Measurements from ENCODE around the gene CDK5. TPM values are rescaled to one million over a fixed set of nuclear protein-coding genes. Genes with fewer than 3 reads are reported as not detected.

CDK5 gene
- total and polyA plus RNA-seq, 9 of the 15 experiments (the other 6 are each of a cell fraction or from before 2014, with no cell fraction given) = 3.2 to 38.0 (median 27.5) TPM

- peak; percentile 51; the same call in 1 of the 2 replicates for TF ChIP-seq SMARCC2 (IDR thresholded peaks at IDR 0.05; ENCODE audit: low read depth)
- TF ChIP-seq ARID3B (CRISPR knock-in tag; IDR thresholded peaks at IDR 0.05; ENCODE audit: borderline replicate concordance) = 0 out of 2 replicates have a peak, but pooled peaks have one; percentile 73
- no peak for TF ChIP-seq PTTG1 (tag; IDR thresholded peaks at IDR 0.05; ENCODE audit: low read depth)
- peak; percentile 97 for TF ChIP-seq ZNF644 (tag; IDR thresholded peaks at IDR 0.05; ENCODE audit: low read depth)
- TF ChIP-seq CBFB (CRISPR knock-in tag; IDR thresholded peaks at IDR 0.05) = peak; percentile 97
- TF ChIP-seq ERF (CRISPR knock-in tag; IDR thresholded peaks at IDR 0.05) = peak; percentile 67; the same call in 1 of the 2 replicates
- peak; percentile 15 for TF ChIP-seq ZFP36 (IDR thresholded peaks at IDR 0.05; ENCODE audit: low read depth, low read length, partially characterized antibody)
- no peak for TF ChIP-seq RBM17 (IDR thresholded peaks at IDR 0.05; ENCODE audit: borderline replicate concordance, low read depth, low read length)
- TF ChIP-seq SP2 (IDR thresholded peaks at IDR 0.05; ENCODE audit: extremely low read depth, low read depth, low read length, poor library complexity, severe bottlenecking) = no peak
- TF ChIP-seq ZFX (CRISPR knock-in tag; IDR thresholded peaks at IDR 0.05) = peak; percentile 94
- no peak; the same call in 1 of the 2 replicates for TF ChIP-seq ZNF583 (CRISPR knock-in tag; IDR thresholded peaks at IDR 0.05)
- TF ChIP-seq ARID2 (IDR thresholded peaks at IDR 0.05) = no peak
- no peak; the same call in 1 of the 2 replicates for TF ChIP-seq MEF2D (tag; conservative IDR thresholded peaks at IDR 0.05; ENCODE audit: low read depth)
- TF ChIP-seq HNRNPH1 (optimal IDR thresholded peaks at IDR 0.05; ENCODE audit: low read depth, low read length) = no peak
- TF ChIP-seq KDM1A (IDR thresholded peaks at IDR 0.05) = no peak
- no peak; the same call in 1 of the 2 replicates for TF ChIP-seq ATF6 (CRISPR knock-in tag; IDR thresholded peaks at IDR 0.05)
- TF ChIP-seq BDP1 (IDR thresholded peaks at IDR 0.05; ENCODE audit: insufficient read depth, insufficient read length) = no peak
- no peak for TF ChIP-seq IFI16 (CRISPR knock-in tag; IDR thresholded peaks at IDR 0.05)
- TF ChIP-seq DMBX1 (CRISPR knock-in tag; IDR thresholded peaks at IDR 0.05; ENCODE audit: borderline replicate concordance) = peak; percentile 64; the same call in 1 of the 2 replicates
- TF ChIP-seq ZNF316 (IDR thresholded peaks at IDR 0.05) = no peak
These were observed 488 bp upstream of the CDK5 start (continued) for GRCh38 chr7:151057989-151058780.

All from K562 (cell line).